Skeletal muscle satellite cell (primary cell): ENCODE results near the gene SH3BP4.

Experiments
- H3K27me3 ChIP-seq: 2 replicates; pipeline ENCODE4 v1.7.0; 2013; ENCODE audit warnings: low read length; ENCODE audit not compliant: control insufficient read depth, insufficient read depth
- H3K36me3 ChIP-seq: 2 replicates; pipeline ENCODE4 v1.7.0; 2013; ENCODE audit warnings: mild to moderate bottlenecking, control low read depth, low read length; ENCODE audit not compliant: insufficient read depth
- H3K4me1 ChIP-seq: 2 replicates; pipeline ENCODE4 v1.7.0; 2013; ENCODE audit warnings: low read length; ENCODE audit not compliant: control insufficient read depth, insufficient read depth
- H3K4me2 ChIP-seq: 2 replicates; pipeline ENCODE4 v1.7.0; 2013; ENCODE audit warnings: mild to moderate bottlenecking, low read length
- H3K4me3 ChIP-seq: 2 replicates; pipeline ENCODE4 v1.7.0; 2013; ENCODE audit warnings: low read length
- H3K9ac ChIP-seq: 2 replicates; pipeline ENCODE4 v1.7.0; 2013; ENCODE audit warnings: mild to moderate bottlenecking, low read depth, low read length, moderate library complexity
- H3K9me3 ChIP-seq: replicated peaks from 2 replicates; pipeline ENCODE4 v1.7.0; 2013; ENCODE audit warnings: mild to moderate bottlenecking, control low read depth, low read length

SH3BP4 gene

GRCh38 chr2:234970477-234970882 is 18.7 kb downstream of the SH3BP4 start:
- H3K9ac ChIP-seq = no peak overlapping the region
- H3K4me3 ChIP-seq = no peak overlapping the region
- H3K4me2 ChIP-seq = no peak overlapping the region
- no peaks in the 10 kb centered on the region for H3K27me3 ChIP-seq
- H3K9me3 ChIP-seq = no peaks in the 10 kb centered on the region
- H3K36me3 ChIP-seq = peaks cover 32% of the 10 kb centered on the region
- peaks cover 64% of the 10 kb centered on the region for H3K4me1 ChIP-seq

GRCh38 chr2:234971496-234971895 is 19.7 kb downstream of the SH3BP4 start:
- no peak overlapping the region for H3K4me2 ChIP-seq
- no peak overlapping the region for H3K4me3 ChIP-seq
- peaks cover 37% of the 10 kb centered on the region for H3K36me3 ChIP-seq
- no peaks in the 10 kb centered on the region for H3K9me3 ChIP-seq
- peaks cover 60% of the 10 kb centered on the region for H3K4me1 ChIP-seq
- no peak overlapping the region for H3K9ac ChIP-seq
- H3K27me3 ChIP-seq = no peaks in the 10 kb centered on the region

GRCh38 chr2:234973008-234973407 is 21.2 kb downstream of the SH3BP4 start:
- Histone ChIP-seq H3K36me3 (peaks cover 35% of the 10 kb centered on the region), H3K4me2 (no peak overlapping the region), H3K27me3 (no peaks in the 10 kb centered on the region), H3K9ac (no peak overlapping the region), H3K9me3 (no peaks in the 10 kb centered on the region), H3K4me1 (peaks cover 56% of the 10 kb centered on the region), H3K4me3 (no peak overlapping the region)

GRCh38 chr2:234974501-234975385 is 22.9 kb downstream of the SH3BP4 start:
- H3K9ac ChIP-seq = peak overlapping the region; percentile 30
- peaks cover 56% of the 10 kb centered on the region for H3K4me1 ChIP-seq

GRCh38 chr2:234975611-234976010 is 23.8 kb downstream of the SH3BP4 start:
- Histone ChIP-seq H3K9me3 (no peaks in the 10 kb centered on the region), H3K36me3 (peaks cover 41% of the 10 kb centered on the region), H3K4me1 (peaks cover 54% of the 10 kb centered on the region)

More at GRCh38 chr2:234974501-234975385, 22.9 kb downstream of the SH3BP4 start:
- Histone ChIP-seq H3K4me2 (peak overlapping the region; percentile 72), H3K36me3 (peaks cover 43% of the 10 kb centered on the region), H3K4me3 (peak overlapping the region; percentile 41), H3K27me3 (no peaks in the 10 kb centered on the region), H3K9me3 (no peaks in the 10 kb centered on the region)

GRCh38 chr2:234976479-234977227 is 24.8 kb downstream of the SH3BP4 start:
- Histone ChIP-seq H3K36me3 (peaks cover 34% of the 10 kb centered on the region), H3K4me2 (no peak overlapping the region), H3K27me3 (no peaks in the 10 kb centered on the region), H3K4me3 (no peak overlapping the region), H3K4me1 (peaks cover 61% of the 10 kb centered on the region), H3K9me3 (no peaks in the 10 kb centered on the region), H3K9ac (no peak overlapping the region)

More at GRCh38 chr2:234975611-234976010, 23.8 kb downstream of the SH3BP4 start:
- Histone ChIP-seq H3K27me3 (no peaks in the 10 kb centered on the region), H3K9ac (no peak overlapping the region), H3K4me2 (peak overlapping the region; percentile 72), H3K4me3 (no peak overlapping the region)

GRCh38 chr2:234977228-234977679 is 25.4 kb downstream of the SH3BP4 start:
- no peak overlapping the region for H3K4me2 ChIP-seq
- no peaks in the 10 kb centered on the region for H3K27me3 ChIP-seq
- H3K4me1 ChIP-seq = peaks cover 66% of the 10 kb centered on the region
- peaks cover 34% of the 10 kb centered on the region for H3K36me3 ChIP-seq
- H3K4me3 ChIP-seq = no peak overlapping the region
- H3K9ac ChIP-seq = no peak overlapping the region
- H3K9me3 ChIP-seq = no peaks in the 10 kb centered on the region

- peaks cover 67% of the 10 kb centered on the region for H3K4me1 ChIP-seq
- no peak overlapping the region for H3K4me3 ChIP-seq
- peak overlapping the region; percentile 28 for H3K4me2 ChIP-seq
- H3K27me3 ChIP-seq = no peaks in the 10 kb centered on the region
- no peaks in the 10 kb centered on the region for H3K9me3 ChIP-seq
- H3K36me3 ChIP-seq = peaks cover 32% of the 10 kb centered on the region
- H3K9ac ChIP-seq = no peak overlapping the region
Measured at GRCh38 chr2:234978466-234979203, 26.8 kb downstream of the SH3BP4 start.

GRCh38 chr2:234979204-234980167 is 27.7 kb downstream of the SH3BP4 start:
- no peak overlapping the region for H3K9ac ChIP-seq
- H3K27me3 ChIP-seq = no peaks in the 10 kb centered on the region
- peaks cover 67% of the 10 kb centered on the region for H3K4me1 ChIP-seq
- no peaks in the 10 kb centered on the region for H3K9me3 ChIP-seq
- no peak overlapping the region for H3K4me2 ChIP-seq
- peaks cover 29% of the 10 kb centered on the region for H3K36me3 ChIP-seq
- H3K4me3 ChIP-seq = no peak overlapping the region

GRCh38 chr2:234980451-234981187 is 28.8 kb downstream of the SH3BP4 start:
- Histone ChIP-seq H3K9ac (peak overlapping the region; percentile 76), H3K9me3 (no peaks in the 10 kb centered on the region), H3K36me3 (peaks cover 30% of the 10 kb centered on the region), H3K4me2 (peak overlapping the region; percentile 76), H3K4me3 (peak overlapping the region; percentile 42), H3K27me3 (no peaks in the 10 kb centered on the region), H3K4me1 (peaks cover 58% of the 10 kb centered on the region)
